ENCODE data around the gene BTBD9. TPM values are rescaled to one million over a fixed set of nuclear protein-coding genes. Genes with fewer than 3 reads are reported as not detected.

BTBD9 gene
- total and polyA plus RNA-seq, 2 of the 13 experiments (the other 11 are each of a cell fraction or from before 2014, with no cell fraction given) = 1.2 to 3.0 TPM

DNA sequence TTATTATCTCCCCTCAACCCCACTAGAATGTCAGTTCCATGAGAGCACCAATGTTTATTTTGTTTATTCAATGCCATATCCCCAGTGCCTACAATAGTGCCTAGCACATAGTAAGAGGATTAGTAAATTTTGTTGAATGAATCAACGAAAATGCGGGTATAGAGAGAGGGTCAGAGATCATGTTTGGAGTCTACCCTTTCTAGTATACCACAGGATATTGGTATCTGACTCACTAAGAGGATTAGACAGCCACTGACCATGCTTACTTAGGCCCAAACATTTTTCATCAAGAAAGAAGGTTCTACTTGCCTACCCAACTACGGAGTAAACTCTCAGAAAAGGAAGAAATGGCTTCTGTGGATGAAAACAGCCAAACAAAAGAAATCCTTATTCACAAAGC, 356.8 kb downstream of the BTBD9 start:
- no peak for FAIRE-seq
- H4K20me1 ChIP-seq (ENCODE audit: insufficient read depth, low read length) = no peaks in the 10 kb centered on the region

More for the DNA sequence above, 356.8 kb downstream of the BTBD9 start:
- POLR2A ChIA-PET = no interaction called here
- CTCF ChIA-PET (ENCODE audit: low intra/inter-chr PET ratio, low total read pairs) = no interaction called here
- TF ChIP-seq PAWR (CRISPR knock-in tag; IDR thresholded peaks at IDR 0.05; ENCODE audit: borderline replicate concordance) (no peak), MXI1 (IDR thresholded peaks at IDR 0.05; ENCODE audit: borderline replicate concordance, low read depth, low read length) (no peak), ATRX (CRISPR knock-in tag; IDR thresholded peaks at IDR 0.05; ENCODE audit: borderline replicate concordance) (no peak), CEBPG (CRISPR knock-in tag; IDR thresholded peaks at IDR 0.05) (no peak), TOPORS (CRISPR knock-in tag; IDR thresholded peaks at IDR 0.05) (no peak), SAFB2 (CRISPR knock-in tag; IDR thresholded peaks at IDR 0.05; ENCODE audit: borderline replicate concordance, low read depth) (no peak), NCOR1 (IDR thresholded peaks at IDR 0.05; ENCODE audit: borderline replicate concordance, low read length) (no peak), FOXA1 (IDR thresholded peaks at IDR 0.05) (no peak), FOXA1 (CRISPR knock-in tag; IDR thresholded peaks at IDR 0.05) (no peak), YEATS2 (CRISPR knock-in tag; IDR thresholded peaks at IDR 0.05; ENCODE audit: borderline replicate concordance) (no peak), ZNF569 (CRISPR knock-in tag; IDR thresholded peaks at IDR 0.05; ENCODE audit: borderline replicate concordance) (no peak)
- TF ChIP-seq, protein P1, sequence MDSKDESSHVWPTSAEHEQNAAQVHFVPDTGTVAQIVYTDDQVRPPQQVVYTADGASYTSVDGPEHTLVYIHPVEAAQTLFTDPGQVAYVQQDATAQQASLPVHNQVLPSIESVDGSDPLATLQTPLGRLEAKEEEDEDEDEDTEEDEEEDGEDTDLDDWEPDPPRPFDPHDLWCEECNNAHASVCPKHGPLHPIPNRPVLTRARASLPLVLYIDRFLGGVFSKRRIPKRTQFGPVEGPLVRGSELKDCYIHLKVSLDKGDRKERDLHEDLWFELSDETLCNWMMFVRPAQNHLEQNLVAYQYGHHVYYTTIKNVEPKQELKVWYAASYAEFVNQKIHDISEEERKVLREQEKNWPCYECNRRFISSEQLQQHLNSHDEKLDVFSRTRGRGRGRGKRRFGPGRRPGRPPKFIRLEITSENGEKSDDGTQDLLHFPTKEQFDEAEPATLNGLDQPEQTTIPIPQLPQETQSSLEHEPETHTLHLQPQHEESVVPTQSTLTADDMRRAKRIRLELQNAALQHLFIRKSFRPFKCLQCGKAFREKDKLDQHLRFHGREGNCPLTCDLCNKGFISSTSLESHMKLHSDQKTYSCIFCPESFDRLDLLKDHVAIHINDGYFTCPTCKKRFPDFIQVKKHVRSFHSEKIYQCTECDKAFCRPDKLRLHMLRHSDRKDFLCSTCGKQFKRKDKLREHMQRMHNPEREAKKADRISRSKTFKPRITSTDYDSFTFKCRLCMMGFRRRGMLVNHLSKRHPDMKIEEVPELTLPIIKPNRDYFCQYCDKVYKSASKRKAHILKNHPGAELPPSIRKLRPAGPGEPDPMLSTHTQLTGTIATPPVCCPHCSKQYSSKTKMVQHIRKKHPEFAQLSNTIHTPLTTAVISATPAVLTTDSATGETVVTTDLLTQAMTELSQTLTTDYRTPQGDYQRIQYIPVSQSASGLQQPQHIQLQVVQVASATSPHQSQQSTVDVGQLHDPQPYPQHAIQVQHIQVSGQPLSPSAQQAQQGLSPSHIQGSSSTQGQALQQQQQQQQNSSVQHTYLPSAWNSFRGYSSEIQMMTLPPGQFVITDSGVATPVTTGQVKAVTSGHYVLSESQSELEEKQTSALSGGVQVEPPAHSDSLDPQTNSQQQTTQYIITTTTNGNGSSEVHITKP (CRISPR knock-in tag; IDR thresholded peaks at IDR 0.05; ENCODE audit: low read depth) = no peak
- TF ChIP-seq, protein P2, sequence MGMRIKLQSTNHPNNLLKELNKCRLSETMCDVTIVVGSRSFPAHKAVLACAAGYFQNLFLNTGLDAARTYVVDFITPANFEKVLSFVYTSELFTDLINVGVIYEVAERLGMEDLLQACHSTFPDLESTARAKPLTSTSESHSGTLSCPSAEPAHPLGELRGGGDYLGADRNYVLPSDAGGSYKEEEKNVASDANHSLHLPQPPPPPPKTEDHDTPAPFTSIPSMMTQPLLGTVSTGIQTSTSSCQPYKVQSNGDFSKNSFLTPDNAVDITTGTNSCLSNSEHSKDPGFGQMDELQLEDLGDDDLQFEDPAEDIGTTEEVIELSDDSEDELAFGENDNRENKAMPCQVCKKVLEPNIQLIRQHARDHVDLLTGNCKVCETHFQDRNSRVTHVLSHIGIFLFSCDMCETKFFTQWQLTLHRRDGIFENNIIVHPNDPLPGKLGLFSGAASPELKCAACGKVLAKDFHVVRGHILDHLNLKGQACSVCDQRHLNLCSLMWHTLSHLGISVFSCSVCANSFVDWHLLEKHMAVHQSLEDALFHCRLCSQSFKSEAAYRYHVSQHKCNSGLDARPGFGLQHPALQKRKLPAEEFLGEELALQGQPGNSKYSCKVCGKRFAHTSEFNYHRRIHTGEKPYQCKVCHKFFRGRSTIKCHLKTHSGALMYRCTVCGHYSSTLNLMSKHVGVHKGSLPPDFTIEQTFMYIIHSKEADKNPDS (CRISPR knock-in tag; IDR thresholded peaks at IDR 0.05) = no peak
- Histone ChIP-seq H3K9me3 (ENCODE audit: low read length) (no peaks in the 10 kb centered on the region), H3K36me3 (replicated peaks in 1 of 2; ENCODE audit: control insufficient read depth in 1 of 2, insufficient read depth in 2 of 2, low read length in 2 of 2) (no peaks in the 10 kb centered on the region), H3K27me3 (ENCODE audit: control insufficient read depth in 1 of 2, insufficient read depth in 2 of 2, low read length in 2 of 2) (no peaks in the 10 kb centered on the region), H3K9ac (ENCODE audit: insufficient read depth, low read depth, low read length) (no peak overlapping the region), H2AFZ (ENCODE audit: low read length) (no peak overlapping the region), H3K27ac (ENCODE audit: extremely low read length, insufficient read depth, low read length) (no peak overlapping the region), H3K4me3 (replicated peaks in 1 of 3; ENCODE audit: insufficient read depth in 1 of 3, low read depth in 2 of 3, low read length in 3 of 3) (no peak overlapping the region), H3K79me2 (ENCODE audit: insufficient read depth, low read length) (no peaks in the 10 kb centered on the region), H3K4me2 (ENCODE audit: low read depth, low read length) (no peak overlapping the region), H3K4me1 (ENCODE audit: insufficient read depth, low read length) (no peaks in the 10 kb centered on the region)
- in situ Hi-C loops (cut with HindIII; ENCODE audit: extremely low pct_ligation_motif_present, low pct_unique_long_range_greater_than_20kb) = no loop called here
- intact Hi-C loops (cut with micrococcal nuclease; ENCODE audit: unreplicated experiment) = no loop called here
- ATAC-seq = no peak
- no TSS peak for BruUV-seq (replicated peaks)
- no peak for DNase-seq (ENCODE audit: low spot score)
- 24% methylated on average over 3 of the region's 3 CpGs for WGBS (ENCODE audit: low lambda C conversion rate)
